ENCODE data around the gene DEPDC5.

- no peak for TF ChIP-seq POLR2AphosphoS5 (IDR thresholded peaks at IDR 0.05)
- no peak for TF ChIP-seq POLR2A (IDR thresholded peaks at IDR 0.05)
- no peak for TF ChIP-seq CTCF (IDR thresholded peaks at IDR 0.05)
- no peak for TF ChIP-seq EP300 (IDR thresholded peaks at IDR 0.05)
Observed at GRCh38 chr22:31839986-31840385, 86.2 kb downstream of the DEPDC5 start.

Data from sigmoid colon (tissue), 4 donors.